ENCODE measurements around the gene C12orf54.
"Not testable (repeated sequence)": the region's sequence is repeated elsewhere in the genome, so short reads cannot be mapped to it uniquely, and the experiment has no call there.

The C12orf54 gene

GRCh38 chr12:48451372-48451771, 30.9 kb upstream of the C12orf54 start:
- TF ChIP-seq CTCF (IDR thresholded peaks at IDR 0.05; ENCODE audit: insufficient read depth, low read depth, low read length, missing control alignments): no peak
- no peak for DNase-seq (ENCODE audit: low read depth)

GRCh38 chr12:48452961-48453360, 29.3 kb upstream of the C12orf54 start:
- not testable (repeated sequence) for H3K4me3 ChIP-seq (ENCODE audit: low read length); DNase-seq (ENCODE audit: low read depth)

More at GRCh38 chr12:48451372-48451771, 30.9 kb upstream of the C12orf54 start:
- no peak overlapping the region for H3K4me3 ChIP-seq (ENCODE audit: low read length)

GRCh38 chr12:48454667-48455066, 27.6 kb upstream of the C12orf54 start:
- peak; percentile 62 for DNase-seq (ENCODE audit: low read depth)
- peak; percentile 61 for TF ChIP-seq CTCF (IDR thresholded peaks at IDR 0.05; ENCODE audit: insufficient read depth, low read depth, low read length, missing control alignments)
- no peak overlapping the region for H3K4me3 ChIP-seq (ENCODE audit: low read length)

GRCh38 chr12:48455116-48455515, 27.2 kb upstream of the C12orf54 start:
- no peak for TF ChIP-seq CTCF (IDR thresholded peaks at IDR 0.05; ENCODE audit: insufficient read depth, low read depth, low read length, missing control alignments)
- no peak overlapping the region for H3K4me3 ChIP-seq (ENCODE audit: low read length)
- DNase-seq (ENCODE audit: low read depth): no peak

- TF ChIP-seq CTCF (IDR thresholded peaks at IDR 0.05; ENCODE audit: insufficient read depth, low read depth, low read length, missing control alignments): no peak
- peak; percentile 3 for DNase-seq (ENCODE audit: low read depth)
- H3K4me3 ChIP-seq (ENCODE audit: low read length): no peak overlapping the region
Observed at GRCh38 chr12:48459259-48459658, 23.0 kb upstream of the C12orf54 start.

- DNase-seq (ENCODE audit: low read depth); H3K4me3 ChIP-seq (ENCODE audit: low read length): not testable (repeated sequence)
Observed at GRCh38 chr12:48469027-48469426, 13.3 kb upstream of the C12orf54 start.

GRCh38 chr12:48472259-48472658, 10.0 kb upstream of the C12orf54 start, which contains the start of gene ANP32D:
ANP32D (plus strand) TSS chr12:48472559; CDS start chr12:48472665, 106 bp downstream.
- H3K4me3 ChIP-seq (ENCODE audit: low read length): no peak within 1 kb of the TSS
- no peak for TF ChIP-seq CTCF (IDR thresholded peaks at IDR 0.05; ENCODE audit: insufficient read depth, low read depth, low read length, missing control alignments)
- no peak for DNase-seq (ENCODE audit: low read depth)

- DNase-seq (ENCODE audit: low read depth): no peak
- H3K4me3 ChIP-seq (ENCODE audit: low read length): no peak overlapping the region
- TF ChIP-seq CTCF (IDR thresholded peaks at IDR 0.05; ENCODE audit: insufficient read depth, low read depth, low read length, missing control alignments): no peak
Observed at GRCh38 chr12:48473061-48473460, 9.2 kb upstream of the C12orf54 start.

GRCh38 chr12:48474497-48474896, 7.8 kb upstream of the C12orf54 start:
- not testable (repeated sequence) for DNase-seq (ENCODE audit: low read depth); H3K4me3 ChIP-seq (ENCODE audit: low read length)

Data from epithelial cell of esophagus (primary cell).